Measurements from ENCODE around the gene BABAM2.

BABAM2 gene

GRCh38 chr2:28378679-28379584 is 488.4 kb downstream of the BABAM2 start:
- DNase-seq (ENCODE audit: low spot score), result no peak

DNA sequence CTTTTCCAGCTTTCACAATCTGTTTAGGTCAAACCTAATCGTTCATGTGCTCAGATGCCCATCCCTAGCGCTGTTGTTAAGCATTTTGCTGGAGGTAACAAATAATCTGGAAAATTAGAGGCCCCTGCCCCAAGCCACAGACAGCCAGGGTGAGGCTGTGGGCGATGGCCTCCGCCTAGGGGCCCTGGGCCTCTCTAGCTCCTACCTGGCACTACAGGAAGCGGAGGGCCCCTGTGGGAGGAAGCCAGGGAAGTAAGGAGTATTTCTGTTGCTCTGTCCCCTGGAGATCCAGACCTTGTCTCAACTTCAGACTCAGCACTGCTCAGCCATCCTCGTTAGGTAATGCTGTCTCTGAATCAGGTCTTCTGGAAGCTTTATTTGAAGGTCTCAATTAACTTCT is 489.7 kb downstream of the BABAM2 start:
- no peak for DNase-seq (ENCODE audit: low spot score)

DNA sequence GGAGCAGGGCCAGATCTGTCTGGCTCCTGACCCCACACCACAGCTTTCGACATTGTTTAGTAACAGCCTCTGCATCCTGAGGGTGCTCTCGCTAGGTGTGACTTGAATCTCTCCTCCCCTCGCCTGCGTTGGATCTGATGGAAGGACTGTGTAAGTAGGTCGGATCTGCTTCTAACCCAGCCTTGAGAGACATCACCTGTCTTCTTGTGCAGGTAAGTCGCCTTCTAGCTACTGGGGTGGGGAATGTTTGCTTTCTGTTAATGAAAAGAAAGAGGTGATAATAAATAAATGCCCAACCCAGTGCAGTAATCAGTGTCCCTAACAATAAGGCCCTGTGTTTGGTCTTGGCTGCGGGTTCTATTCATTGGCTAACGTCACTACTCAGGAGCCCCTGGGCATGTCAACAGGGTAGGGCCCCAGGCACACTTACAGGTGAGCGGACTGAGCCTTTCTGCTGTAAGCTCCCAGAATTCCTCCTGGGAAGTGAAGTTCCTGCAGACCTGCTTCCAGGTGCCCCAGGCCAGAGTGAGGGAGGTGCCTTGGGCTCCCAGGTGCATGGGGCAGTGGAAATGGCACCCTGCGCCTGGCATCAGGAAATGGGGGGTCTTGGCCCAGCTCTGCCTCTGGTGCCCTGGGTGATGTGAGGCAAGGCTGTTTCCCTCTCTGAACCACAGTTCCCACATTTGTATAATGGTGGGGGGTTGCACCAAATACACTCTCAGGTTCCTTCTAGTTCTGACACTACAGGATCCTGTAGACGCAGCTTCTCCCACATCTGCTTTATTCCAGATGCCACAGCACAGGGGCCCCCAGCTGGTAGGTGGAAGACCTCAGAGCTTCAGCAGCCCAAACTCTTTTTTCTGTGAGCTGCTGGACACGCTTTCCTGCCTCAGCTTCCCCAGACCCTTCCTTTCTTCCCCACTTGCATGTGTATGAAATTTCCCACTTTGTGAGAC is 491.0 kb downstream of the BABAM2 start:
- no peak for DNase-seq (ENCODE audit: low spot score)

DNA sequence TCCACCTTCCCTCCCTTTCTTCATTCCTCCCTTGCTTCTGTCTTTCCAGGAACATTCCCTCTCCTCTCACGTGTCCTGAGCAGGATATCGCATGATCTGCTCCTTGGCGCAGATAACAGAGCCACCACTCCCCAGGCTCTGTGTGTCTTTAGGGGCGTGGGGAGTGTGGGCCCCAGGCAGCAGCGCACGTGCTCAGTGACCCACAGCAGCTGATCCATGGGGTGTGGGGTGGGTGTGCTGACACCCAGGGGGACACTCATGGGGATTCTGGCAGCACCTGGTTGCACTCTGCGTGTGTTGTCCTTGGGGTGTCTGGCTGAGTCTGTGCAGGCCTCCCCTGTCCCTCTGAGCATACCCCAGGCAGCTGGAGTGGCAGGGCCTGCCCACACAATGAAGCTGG is 492.2 kb downstream of the BABAM2 start:
- no peak for DNase-seq (ENCODE audit: low spot score)

GRCh38 chr2:28387082-28387960 is 496.8 kb downstream of the BABAM2 start:
- DNase-seq (ENCODE audit: low spot score), result no peak

All from activated CD4-positive, alpha-beta T cell treated with anti-CD3 and anti-CD28 coated beads, Interleukin-2, Interleukin-4, amounts not matched to agents 100 ng/mL and 50 ng/mL, durations not matched to agents 16 hours and 8 hours (primary cell).